PC-3 (cell line): ENCODE results near the gene BOLA3. TPM values are rescaled to one million over a fixed set of nuclear protein-coding genes. Genes with fewer than 3 reads are reported as not detected.

Source experiments
- ATAC-seq: fragments of 200-7000 bp; cut with Tn5 transposase; 2 replicates; pipeline ENCODE4 v1.9.1; 2020; ENCODE audit warnings: mild to moderate bottlenecking, moderate library complexity
- BruUV-seq: library from RNA; stranded (reverse); fragments of 400-500 nt; replicated peaks from 2 replicates; lab custom pipeline; 2021; lab: Mats Ljungman, UMichigan
- CTCF ChIA-PET: fragments of 300-600 bp; sonication (Branson Sonifier 250); formaldehyde crosslinking; loops from one replicate; lab custom pipeline; 2022; ENCODE audit warnings: antibody characterized with exemption; lab: Charles Lee
- POLR2A ChIA-PET: fragments of 300-600 bp; sonication (Branson Sonifier 250); formaldehyde crosslinking; loops from one replicate; lab custom pipeline; 2022; ENCODE audit warnings: antibody characterized with exemption; ENCODE audit not compliant: unreplicated experiment; lab: Charles Lee
- DNase-seq: peaks from one replicate; pipeline ENCODE4 v3.0.0-alpha.2; 2015
- H2AFZ ChIP-seq: fragments of 300-600 bp; sonication (generic); 2 replicates; pipeline ENCODE4 v1.6.0; 2016; ENCODE audit warnings: antibody characterized with exemption, low read length
- H3F3A ChIP-seq: fragments of 300-600 bp; sonication (generic); one replicate; pipeline ENCODE4 v1.6.0; 2017; ENCODE audit warnings: antibody characterized with exemption, low read length, control low read depth, mild to moderate bottlenecking; ENCODE audit not compliant: unreplicated experiment
- H3K27ac ChIP-seq: fragments of 300-600 bp; sonication (generic); 2 replicates; pipeline ENCODE4 v1.5.1; 2016; ENCODE audit warnings: mild to moderate bottlenecking, low read length
- H3K27me3 ChIP-seq: fragments of 300-600 bp; sonication (generic); 2 replicates; pipeline ENCODE4 v1.6.1; 2016; ENCODE audit warnings: low read length, mixed read lengths
- H3K36me3 ChIP-seq: fragments of 300-600 bp; sonication (generic); 2 replicates; pipeline ENCODE4 v1.6.1; 2016; ENCODE audit warnings: low read depth, mixed run types, low read length, mixed read lengths
- H3K4me1 ChIP-seq: fragments of 300-600 bp; sonication (generic); 2 replicates; pipeline ENCODE4 v1.5.1; 2016; ENCODE audit warnings: low read length; ENCODE audit not compliant: insufficient read depth
- H3K4me2 ChIP-seq: fragments of 300-600 bp; sonication (generic); 2 replicates; pipeline ENCODE4 v1.6.0; 2016; ENCODE audit warnings: low read length
- H3K4me3 ChIP-seq: fragments of 300-600 bp; sonication (generic); 2 replicates; pipeline ENCODE4 v1.5.1; 2016; ENCODE audit warnings: mild to moderate bottlenecking, low read length, mixed read lengths
- H3K79me2 ChIP-seq: fragments of 300-600 bp; sonication (generic); 2 replicates; pipeline ENCODE4 v1.6.1; 2017; ENCODE audit warnings: low read length, mixed read lengths
- H3K9ac ChIP-seq: fragments of 300-600 bp; sonication (generic); 2 replicates; pipeline ENCODE4 v1.6.0; 2016; ENCODE audit warnings: mild to moderate bottlenecking, low read length
- H3K9me2 ChIP-seq: fragments of 300-600 bp; sonication (generic); replicated peaks from 2 replicates; pipeline ENCODE4 v1.6.1; 2016; ENCODE audit warnings: mixed run types, low read length, mixed read lengths
- H3K9me3 ChIP-seq: fragments of 300-600 bp; sonication (generic); 2 replicates; pipeline ENCODE4 v1.6.1; 2016; ENCODE audit warnings: low read length, mixed read lengths
- H4K20me1 ChIP-seq: fragments of 300-600 bp; sonication (generic); 2 replicates; pipeline ENCODE4 v1.6.1; 2016; ENCODE audit warnings: low read length, mixed read lengths
- CTCF ChIP-seq: fragments of 300-600 bp; sonication (generic); conservative IDR thresholded peaks from 2 replicates; pipeline ENCODE4 v1.5.1; 2017; ENCODE audit warnings: antibody characterized with exemption, low read depth, mild to moderate bottlenecking, low read length
- EZH2 ChIP-seq: fragments of 300-600 bp; sonication (generic); IDR thresholded peaks from one replicate; pipeline ENCODE4 v1.6.1; 2017; ENCODE audit warnings: antibody characterized with exemption, mild to moderate bottlenecking, low read length; ENCODE audit not compliant: unreplicated experiment
- EZH2phosphoT487 ChIP-seq: fragments of 300-600 bp; sonication (generic); IDR thresholded peaks from 2 replicates; pipeline ENCODE4 v1.6.1; 2018; ENCODE audit warnings: mild to moderate bottlenecking, antibody characterized with exemption, low read length, borderline replicate concordance
- intact Hi-C: fragments of 100-400 bp; cut with micrococcal nuclease; formaldehyde crosslinking; loops from 2 replicates; pipeline ENCODE4 v1.9.0; 2023
- total RNA-seq: library from RNA; depleted of rRNA; stranded (reverse); fragments of >200 nt; gene quantifications from 2 replicates; pipeline ENCODE4 v1.2.3, GENCODE V29; 2014

Gene BOLA3
- total RNA-seq, 1 experiment from 2014 or later, result 104 TPM

GRCh38 chr2:74110537-74110936, 37.2 kb downstream of the BOLA3 start:
- Histone ChIP-seq H3K9ac (no peak overlapping the region), H3K79me2 (no peaks in the 10 kb centered on the region), H3K4me1 (no peaks in the 10 kb centered on the region), H3K4me2 (no peak overlapping the region), H3F3A (no peaks in the 10 kb centered on the region), H3K27me3 (no peaks in the 10 kb centered on the region), H3K4me3 (no peak overlapping the region), H2AFZ (no peak overlapping the region), H4K20me1 (no peaks in the 10 kb centered on the region), H3K9me3 (no peaks in the 10 kb centered on the region), H3K36me3 (no peaks in the 10 kb centered on the region), H3K27ac (no peak overlapping the region), H3K9me2 (no peaks in the 10 kb centered on the region)
- no peak for ATAC-seq
- intact Hi-C loops, result no loop called here
- DNase-seq, result no peak
- CTCF ChIA-PET, result no interaction called here
- no TSS peak for BruUV-seq
- TF ChIP-seq EZH2 (no peak), EZH2phosphoT487 (no peak), CTCF (no peak)
- POLR2A ChIA-PET, result interaction anchor here (0.6 kb wide), 1 partner anchor 1576 kb away, joined by 4 read pairs; no protein-coding TSS in a partner anchor

GRCh38 chr2:74109551-74109950, 38.2 kb downstream of the BOLA3 start:
- no peak for ATAC-seq
- no peaks in the 10 kb centered on the region for H3K4me1 ChIP-seq
- no peaks in the 10 kb centered on the region for H3K36me3 ChIP-seq
- no peak overlapping the region for H3K27ac ChIP-seq
- ChIA-PET CTCF (no interaction called here), POLR2A (no interaction called here)
- BruUV-seq, result no TSS peak
- no peak overlapping the region for H3K4me3 ChIP-seq
- H3K9me2 ChIP-seq, result no peaks in the 10 kb centered on the region
- no peaks in the 10 kb centered on the region for H3K9me3 ChIP-seq
- no peaks in the 10 kb centered on the region for H3K79me2 ChIP-seq
- no peak for DNase-seq
- no peaks in the 10 kb centered on the region for H3F3A ChIP-seq
- no peak overlapping the region for H3K9ac ChIP-seq
- H3K4me2 ChIP-seq, result no peak overlapping the region
- no peak overlapping the region for H2AFZ ChIP-seq
- no peaks in the 10 kb centered on the region for H3K27me3 ChIP-seq
- intact Hi-C loops, result no loop called here
- H4K20me1 ChIP-seq, result no peaks in the 10 kb centered on the region
- no peak for TF ChIP-seq EZH2
- TF ChIP-seq EZH2phosphoT487, result no peak
- no peak for TF ChIP-seq CTCF

- DNase-seq (no peak), ATAC-seq (no peak)
- no peaks in the 10 kb centered on the region for H3K27me3 ChIP-seq
- BruUV-seq, result no TSS peak
- H3K9me3 ChIP-seq, result no peaks in the 10 kb centered on the region
- H3K36me3 ChIP-seq, result no peaks in the 10 kb centered on the region; the same call in 1 of the 2 replicates
- ChIA-PET CTCF (interaction anchor here (1.5 kb wide), 1 partner anchor 280 kb away, joined by 5 read pairs; no protein-coding TSS in a partner anchor), POLR2A (no interaction called here)
- no peak overlapping the region for H3K27ac ChIP-seq
- H3K79me2 ChIP-seq, result no peaks in the 10 kb centered on the region
- H3K4me2 ChIP-seq, result no peak overlapping the region
- TF ChIP-seq EZH2phosphoT487 (no peak), EZH2 (no peak), CTCF (no peak)
- no peaks in the 10 kb centered on the region for H3F3A ChIP-seq
- H4K20me1 ChIP-seq, result no peaks in the 10 kb centered on the region
- no peak overlapping the region for H2AFZ ChIP-seq
- no peak overlapping the region for H3K9ac ChIP-seq
- H3K4me1 ChIP-seq, result no peaks in the 10 kb centered on the region
- intact Hi-C loops, result no loop called here
- no peak overlapping the region for H3K4me3 ChIP-seq
- no peaks in the 10 kb centered on the region for H3K9me2 ChIP-seq
Observed at GRCh38 chr2:74107071-74107470, 40.6 kb downstream of the BOLA3 start.
